K562 (cell line): Measurements from ENCODE around the gene ZCCHC17.

Experiments used
- CBX8 ChIP-seq: fragments of 200-600 bp; sonication (generic); IDR thresholded peaks from 2 replicates; pipeline ENCODE4 v1.6.1; 2012; ENCODE audit warnings: borderline replicate concordance, mixed run types, low read depth, mild to moderate bottlenecking, moderate library complexity, mixed read lengths, low read length, control low read depth, inconsistent platforms; ENCODE audit not compliant: poor library complexity, severe bottlenecking; ENCODE audit errors: extremely low read depth
- CTCF ChIP-seq, 3 experiments: IDR thresholded peaks in 2 of 3; conservative IDR thresholded peaks in 1 of 3; 2 replicates each; pipeline ENCODE4 v1.5.1; 2011 to 2012; ENCODE audit warnings: low read length in 3 of 3, mild to moderate bottlenecking in 3 of 3, control low read depth in 2 of 3, improper control_type of control experiment in 1 of 3, inconsistent platforms in 1 of 3, low read depth in 1 of 3, mixed read lengths in 1 of 3, moderate library complexity in 1 of 3; ENCODE audit not compliant: insufficient read depth in 2 of 3
- HDGF ChIP-seq: fragments of 450-650 bp; IDR thresholded peaks from 2 replicates; pipeline ENCODE4 v1.6.1; 2016
- HNRNPLL ChIP-seq: fragments of 200-400 bp; formaldehyde crosslinking; IDR thresholded peaks from 2 replicates; pipeline ENCODE4 v1.6.1; 2017; ENCODE audit warnings: low read length, low read depth, mild to moderate bottlenecking; ENCODE audit not compliant: poor library complexity, severe bottlenecking
- JUN ChIP-seq, 2 experiments: sonication (generic) in 1 of 2; formaldehyde crosslinking in 1 of 2; IDR thresholded peaks; 2 replicates each; pipeline versions ENCODE4 v1.6.1 to v1.8.0; 2012 to 2022; ENCODE audit warnings: borderline replicate concordance in 2 of 2, mild to moderate bottlenecking in 2 of 2, improper control_type of control experiment in 1 of 2, low read depth in 1 of 2, low read length in 1 of 2, missing genetic modification reagents in 1 of 2
- LEF1 ChIP-seq: fragments of 450-650 bp; IDR thresholded peaks from 2 replicates; pipeline ENCODE4 v1.6.1; 2016; ENCODE audit warnings: mild to moderate bottlenecking
- MAX ChIP-seq: sonication (generic); formaldehyde crosslinking; IDR thresholded peaks from 2 replicates; pipeline ENCODE4 v1.9.0; 2022; ENCODE audit warnings: mild to moderate bottlenecking, missing genetic modification reagents
- MXI1 ChIP-seq: IDR thresholded peaks from 2 replicates; pipeline ENCODE4 v1.6.1; 2011; ENCODE audit warnings: low read depth, mild to moderate bottlenecking, improper control_type of control experiment, low read length
- POLR2A ChIP-seq: fragments of 450-650 bp; conservative IDR thresholded peaks from 2 replicates; pipeline ENCODE4 v1.6.1; 2016
- TAF1 ChIP-seq: IDR thresholded peaks from 2 replicates; pipeline ENCODE4 v1.6.1; 2011; ENCODE audit warnings: mild to moderate bottlenecking, low read length, moderate library complexity; ENCODE audit not compliant: insufficient read depth, control insufficient read depth, severe bottlenecking; ENCODE audit errors: extremely low read depth
- ZZZ3 ChIP-seq: fragments of 450-650 bp; IDR thresholded peaks from 2 replicates; pipeline ENCODE4 v1.6.1; 2016; ENCODE audit warnings: antibody characterized with exemption, mild to moderate bottlenecking, moderate library complexity
- TF ChIP-seq, protein P1 (sequence below): sonication (generic); formaldehyde crosslinking; IDR thresholded peaks from 2 replicates; pipeline ENCODE4 v1.8.0; 2022; ENCODE audit warnings: mild to moderate bottlenecking, missing genetic modification reagents

DNA sequence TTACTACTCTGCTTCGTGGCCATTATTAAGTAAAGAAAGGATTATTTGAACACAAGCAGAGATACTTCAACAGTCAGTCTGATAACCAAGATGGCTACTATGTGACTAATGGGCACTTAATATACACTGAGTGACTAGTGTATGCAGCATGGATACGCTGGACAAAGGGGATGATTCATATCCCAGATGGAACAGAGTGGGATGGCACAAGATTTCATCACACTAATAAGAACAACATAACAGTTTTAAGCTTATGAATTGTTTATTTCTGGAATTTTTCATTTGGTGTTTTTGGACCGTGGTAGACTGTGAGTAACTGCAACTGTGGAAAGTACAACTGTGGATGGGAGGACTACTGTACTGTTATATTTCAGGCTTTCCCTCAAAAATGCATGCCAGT lies 9.4 kb downstream of the ZCCHC17 start:
- TF ChIP-seq CTCF (IDR thresholded peaks at IDR 0.05 in 2 of 3, conservative IDR thresholded peaks at IDR 0.05 in 1 of 3; ENCODE audit: insufficient read depth in 2 of 3, low read depth in 1 of 3, low read length in 3 of 3) (no peak), POLR2A (no peak), ZZZ3 (no peak), MXI1 (no peak), HNRNPLL (no peak), JUN (IDR thresholded peaks at IDR 0.05; ENCODE audit: borderline replicate concordance, low read depth, low read length) (no peak), JUN (CRISPR knock-in tag; IDR thresholded peaks at IDR 0.05; ENCODE audit: borderline replicate concordance) (no peak), HDGF (no peak), CBX8 (no peak), TAF1 (no peak), MAX (CRISPR knock-in tag) (no peak), LEF1 (no peak)
- TF ChIP-seq, protein P1, sequence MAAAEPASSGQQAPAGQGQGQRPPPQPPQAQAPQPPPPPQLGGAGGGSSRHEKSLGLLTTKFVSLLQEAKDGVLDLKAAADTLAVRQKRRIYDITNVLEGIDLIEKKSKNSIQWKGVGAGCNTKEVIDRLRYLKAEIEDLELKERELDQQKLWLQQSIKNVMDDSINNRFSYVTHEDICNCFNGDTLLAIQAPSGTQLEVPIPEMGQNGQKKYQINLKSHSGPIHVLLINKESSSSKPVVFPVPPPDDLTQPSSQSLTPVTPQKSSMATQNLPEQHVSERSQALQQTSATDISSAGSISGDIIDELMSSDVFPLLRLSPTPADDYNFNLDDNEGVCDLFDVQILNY (CRISPR knock-in tag): no peak
